Measurements from ENCODE around the gene AGBL3. TPM values are rescaled to one million over a fixed set of nuclear protein-coding genes. Genes with fewer than 3 reads are reported as not detected.

AGBL3 gene
- total and polyA plus RNA-seq, 9 of the 15 experiments (the other 6 are each of a cell fraction or from before 2014, with no cell fraction given) = 0.54 to 2.9 (median 1.7) TPM

DNA sequence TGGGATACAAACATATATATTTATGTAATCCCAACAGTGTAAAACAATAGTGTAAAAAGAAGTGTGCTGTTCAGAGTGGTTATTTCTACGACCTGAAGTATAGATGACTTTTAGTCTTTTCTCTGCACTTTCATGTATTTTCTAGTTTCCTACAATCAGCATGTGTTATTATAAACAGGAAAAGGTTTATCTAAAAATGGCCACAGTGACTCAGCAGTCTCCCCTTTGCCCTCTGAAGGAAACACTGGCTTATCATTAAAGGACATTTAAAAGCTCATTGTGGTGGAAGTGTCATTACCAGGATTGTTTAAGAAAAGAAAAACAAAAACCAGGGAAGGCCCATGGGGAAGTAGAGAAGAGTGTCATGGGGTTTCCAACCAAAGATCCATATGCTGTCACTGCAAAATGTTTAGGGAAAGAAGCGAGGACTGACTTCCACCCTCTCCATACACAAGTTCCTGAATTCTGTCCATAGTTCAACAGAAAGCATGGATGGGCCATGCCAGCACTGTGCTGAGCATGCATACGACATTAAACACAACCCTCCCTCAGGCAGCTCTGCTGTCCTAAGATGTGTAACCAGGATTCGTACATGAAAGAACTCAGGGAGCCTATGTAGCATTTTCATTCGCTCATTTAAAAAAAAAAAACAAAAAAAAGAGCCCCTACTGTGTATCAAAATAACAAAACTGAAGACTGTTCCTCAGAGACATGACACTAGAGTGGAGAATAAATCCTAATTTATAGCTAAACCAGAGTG, 174.0 kb downstream of the AGBL3 start (continued):
- TF ChIP-seq E2F3 (CRISPR knock-in tag; IDR thresholded peaks at IDR 0.05) (0 out of 2 replicates have a peak, but pooled peaks have one; percentile 21), MED1 (CRISPR knock-in tag; IDR thresholded peaks at IDR 0.05; ENCODE audit: borderline replicate concordance) (no peak), DNMT1 (IDR thresholded peaks at IDR 0.05) (no peak), PHB2 (IDR thresholded peaks at IDR 0.05; ENCODE audit: low read depth) (no peak), SMARCA4 (IDR thresholded peaks at IDR 0.05) (peak; percentile 96), TCFL5 (CRISPR knock-in tag; conservative IDR thresholded peaks at IDR 0.05) (no peak), NUFIP1 (IDR thresholded peaks at IDR 0.05; ENCODE audit: partially characterized antibody) (no peak), SIN3A (IDR thresholded peaks at IDR 0.05; ENCODE audit: borderline replicate concordance in 2 of 2, control insufficient read depth in 1 of 2, low read depth in 2 of 2, low read length in 2 of 2) (no peak), PPARD (CRISPR knock-in tag; IDR thresholded peaks at IDR 0.05) (no peak), SPI1 (IDR thresholded peaks at IDR 0.05; ENCODE audit: borderline replicate concordance, low read depth, low read length) (no peak), RBM15 (IDR thresholded peaks at IDR 0.05; ENCODE audit: insufficient read depth, low read length) (no peak), ZNF175 (CRISPR knock-in tag; IDR thresholded peaks at IDR 0.05; ENCODE audit: low read depth) (peak; percentile 70), BRD9 (IDR thresholded peaks at IDR 0.05; ENCODE audit: low read depth, partially characterized antibody) (peak; percentile 48)
- TF ChIP-seq, protein P1, sequence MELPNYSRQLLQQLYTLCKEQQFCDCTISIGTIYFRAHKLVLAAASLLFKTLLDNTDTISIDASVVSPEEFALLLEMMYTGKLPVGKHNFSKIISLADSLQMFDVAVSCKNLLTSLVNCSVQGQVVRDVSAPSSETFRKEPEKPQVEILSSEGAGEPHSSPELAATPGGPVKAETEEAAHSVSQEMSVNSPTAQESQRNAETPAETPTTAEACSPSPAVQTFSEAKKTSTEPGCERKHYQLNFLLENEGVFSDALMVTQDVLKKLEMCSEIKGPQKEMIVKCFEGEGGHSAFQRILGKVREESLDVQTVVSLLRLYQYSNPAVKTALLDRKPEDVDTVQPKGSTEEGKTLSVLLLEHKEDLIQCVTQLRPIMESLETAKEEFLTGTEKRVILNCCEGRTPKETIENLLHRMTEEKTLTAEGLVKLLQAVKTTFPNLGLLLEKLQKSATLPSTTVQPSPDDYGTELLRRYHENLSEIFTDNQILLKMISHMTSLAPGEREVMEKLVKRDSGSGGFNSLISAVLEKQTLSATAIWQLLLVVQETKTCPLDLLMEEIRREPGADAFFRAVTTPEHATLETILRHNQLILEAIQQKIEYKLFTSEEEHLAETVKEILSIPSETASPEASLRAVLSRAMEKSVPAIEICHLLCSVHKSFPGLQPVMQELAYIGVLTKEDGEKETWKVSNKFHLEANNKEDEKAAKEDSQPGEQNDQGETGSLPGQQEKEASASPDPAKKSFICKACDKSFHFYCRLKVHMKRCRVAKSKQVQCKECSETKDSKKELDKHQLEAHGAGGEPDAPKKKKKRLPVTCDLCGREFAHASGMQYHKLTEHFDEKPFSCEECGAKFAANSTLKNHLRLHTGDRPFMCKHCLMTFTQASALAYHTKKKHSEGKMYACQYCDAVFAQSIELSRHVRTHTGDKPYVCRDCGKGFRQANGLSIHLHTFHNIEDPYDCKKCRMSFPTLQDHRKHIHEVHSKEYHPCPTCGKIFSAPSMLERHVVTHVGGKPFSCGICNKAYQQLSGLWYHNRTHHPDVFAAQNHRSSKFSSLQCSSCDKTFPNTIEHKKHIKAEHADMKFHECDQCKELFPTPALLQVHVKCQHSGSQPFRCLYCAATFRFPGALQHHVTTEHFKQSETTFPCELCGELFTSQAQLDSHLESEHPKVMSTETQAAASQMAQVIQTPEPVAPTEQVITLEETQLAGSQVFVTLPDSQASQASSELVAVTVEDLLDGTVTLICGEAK (IDR thresholded peaks at IDR 0.05) = peak; percentile 41; the same call in 1 of the 2 replicates
- TF ChIP-seq, protein P1 (CRISPR knock-in tag; IDR thresholded peaks at IDR 0.05) = no peak
- TF ChIP-seq, protein P2, sequence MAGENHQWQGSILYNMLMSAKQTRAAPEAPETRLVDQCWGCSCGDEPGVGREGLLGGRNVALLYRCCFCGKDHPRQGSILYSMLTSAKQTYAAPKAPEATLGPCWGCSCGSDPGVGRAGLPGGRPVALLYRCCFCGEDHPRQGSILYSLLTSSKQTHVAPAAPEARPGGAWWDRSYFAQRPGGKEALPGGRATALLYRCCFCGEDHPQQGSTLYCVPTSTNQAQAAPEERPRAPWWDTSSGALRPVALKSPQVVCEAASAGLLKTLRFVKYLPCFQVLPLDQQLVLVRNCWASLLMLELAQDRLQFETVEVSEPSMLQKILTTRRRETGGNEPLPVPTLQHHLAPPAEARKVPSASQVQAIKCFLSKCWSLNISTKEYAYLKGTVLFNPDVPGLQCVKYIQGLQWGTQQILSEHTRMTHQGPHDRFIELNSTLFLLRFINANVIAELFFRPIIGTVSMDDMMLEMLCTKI (IDR thresholded peaks at IDR 0.05; ENCODE audit: partially characterized antibody) = no peak
